Measurements from ENCODE around the gene PSMD8.
"Not testable (repeated sequence)": the region's sequence is repeated elsewhere in the genome, so short reads cannot be mapped to it uniquely, and the experiment has no call there.

The PSMD8 gene

DNA sequence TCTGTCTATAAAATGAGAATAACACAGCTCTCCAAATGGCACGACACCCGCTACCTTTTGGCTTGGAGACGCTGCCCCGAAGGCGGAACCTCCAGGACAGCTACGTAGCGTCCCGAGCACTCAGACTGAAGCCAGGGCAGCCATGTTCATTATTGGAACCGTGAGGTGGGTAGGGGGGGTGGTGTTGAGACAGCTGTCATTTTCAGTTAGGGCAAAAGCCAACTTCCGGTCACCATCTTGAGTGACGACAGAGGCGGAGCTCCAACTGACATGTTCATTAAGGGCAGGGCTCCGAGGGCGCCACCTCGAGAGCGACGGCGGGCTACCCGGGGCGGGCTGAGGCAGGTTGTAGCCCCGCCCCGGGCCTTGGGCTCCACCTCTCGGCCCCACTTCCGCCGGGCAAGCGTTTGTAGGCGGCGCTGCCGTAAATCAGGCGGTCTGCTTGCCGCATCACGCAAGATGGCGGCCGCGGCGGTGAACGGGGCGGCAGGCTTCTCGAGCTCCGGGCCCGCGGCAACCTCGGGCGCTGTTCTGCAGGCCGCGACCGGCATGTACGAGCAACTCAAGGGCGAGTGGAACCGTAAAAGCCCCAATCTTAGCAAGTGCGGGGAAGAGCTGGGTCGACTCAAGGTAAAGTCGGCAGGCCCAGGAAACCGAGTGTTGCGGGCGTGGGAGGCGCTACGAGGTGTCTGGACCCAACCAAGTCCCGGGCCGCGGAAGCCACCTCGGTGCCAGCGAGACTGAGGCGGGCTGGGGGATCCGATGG is at the start of gene PSMD8:
Gene PSMD8, plus strand, starts transcription at position 240 of the 766 bp plus-strand sequence. Its CDS starts 31 bp downstream, at position 271.
- in situ Hi-C loops (cut with MboI; ENCODE audit: low sequenced_read_pairs) = no loop called here

DNA sequence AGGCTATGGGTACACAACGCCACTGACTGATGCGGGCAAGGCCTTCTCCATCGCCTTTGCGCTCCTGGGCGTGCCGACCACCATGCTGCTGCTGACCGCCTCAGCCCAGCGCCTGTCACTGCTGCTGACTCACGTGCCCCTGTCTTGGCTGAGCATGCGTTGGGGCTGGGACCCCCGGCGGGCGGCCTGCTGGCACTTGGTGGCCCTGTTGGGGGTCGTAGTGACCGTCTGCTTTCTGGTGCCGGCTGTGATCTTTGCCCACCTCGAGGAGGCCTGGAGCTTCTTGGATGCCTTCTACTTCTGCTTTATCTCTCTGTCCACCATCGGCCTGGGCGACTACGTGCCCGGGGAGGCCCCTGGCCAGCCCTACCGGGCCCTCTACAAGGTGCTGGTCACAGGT is 47.8 kb upstream of the PSMD8 start:
- in situ Hi-C loops (cut with MboI; ENCODE audit: low sequenced_read_pairs) = no loop called here

GRCh38 chr19:38329651-38330050 is 44.7 kb upstream of the PSMD8 start:
- in situ Hi-C loops (cut with MboI; ENCODE audit: low sequenced_read_pairs) = no loop called here

DNA sequence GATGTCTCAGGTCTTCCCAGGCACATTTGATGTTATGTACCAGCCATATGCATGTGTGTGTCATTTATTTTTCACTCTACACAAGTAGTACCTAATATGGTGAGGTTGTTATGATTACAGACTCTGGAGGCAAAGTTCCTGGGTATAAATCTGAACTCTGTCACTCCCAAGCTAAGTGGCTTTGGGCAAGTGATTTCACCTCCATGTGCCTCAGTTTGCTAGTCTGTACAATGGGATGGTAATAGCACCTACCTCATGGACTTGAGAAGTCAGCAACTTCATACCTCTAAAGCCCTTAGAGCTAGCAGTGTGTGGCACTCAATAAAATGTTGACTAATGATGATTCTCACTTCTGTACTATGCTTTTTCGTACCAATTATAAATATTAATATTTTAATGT is 42.6 kb upstream of the PSMD8 start:
- in situ Hi-C loops (cut with MboI; ENCODE audit: low sequenced_read_pairs) = no loop called here

DNA sequence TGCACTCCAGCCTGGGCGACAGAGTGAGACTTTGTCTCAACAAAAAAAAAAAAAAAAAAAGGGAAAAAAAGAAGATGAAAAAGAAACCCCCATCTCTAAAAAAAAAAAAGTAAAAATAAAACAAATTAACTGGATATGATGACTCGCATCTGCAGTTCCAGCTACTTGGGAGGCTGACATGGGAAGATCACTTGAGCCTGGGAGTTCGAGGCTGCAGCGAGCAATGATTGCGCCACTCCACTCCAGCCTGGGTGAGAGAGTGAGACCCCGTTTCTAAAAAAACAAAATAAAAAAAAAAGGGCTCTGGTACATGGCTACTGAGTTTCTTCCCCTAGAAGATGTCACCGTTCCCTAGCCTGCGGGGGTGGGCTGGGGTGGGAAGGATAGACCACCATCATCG is 41.1 kb upstream of the PSMD8 start:
- in situ Hi-C loops (cut with MboI; ENCODE audit: low sequenced_read_pairs) = no loop called here

DNA sequence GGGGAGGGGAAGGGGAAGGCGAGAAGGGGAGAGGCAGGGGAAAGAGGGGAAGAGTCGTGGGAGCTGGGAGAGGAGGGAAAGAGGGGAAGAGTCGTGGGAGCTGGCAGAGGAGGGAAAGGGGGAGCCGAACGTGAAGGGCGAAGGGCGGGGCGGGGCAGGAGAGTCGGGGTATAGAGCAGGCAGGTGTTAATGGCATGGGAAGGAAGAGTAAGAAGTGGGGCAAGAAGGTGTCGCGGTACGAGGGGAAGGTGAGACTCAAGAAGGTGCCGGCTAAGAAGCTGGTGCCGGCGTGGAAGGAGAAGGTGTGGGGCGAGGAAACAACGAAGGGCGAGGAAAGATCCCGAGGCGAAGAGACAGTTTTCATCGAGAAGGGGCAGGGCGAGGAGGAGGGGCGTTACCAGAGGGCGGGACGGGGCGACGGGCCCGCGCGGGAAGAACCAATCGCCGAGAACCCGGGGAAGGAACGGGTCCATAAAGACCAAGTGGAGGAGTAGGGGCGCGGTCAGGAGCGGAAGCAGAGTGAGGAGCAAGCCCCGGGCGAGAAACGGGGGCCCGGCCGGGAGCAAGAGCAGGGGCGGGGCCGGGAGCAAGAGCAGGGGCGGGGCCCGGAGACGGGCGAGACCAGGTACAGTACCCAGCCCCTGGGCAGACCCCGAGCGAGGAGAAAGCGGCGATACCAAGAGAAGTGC is 38.3 kb upstream of the PSMD8 start:
- in situ Hi-C loops (cut with MboI; ENCODE audit: low sequenced_read_pairs) = no loop called here

GRCh38 chr19:38336638-38337359 is 37.6 kb upstream of the PSMD8 start:
- in situ Hi-C loops (cut with MboI; ENCODE audit: low sequenced_read_pairs) = no loop called here

GRCh38 chr19:38337360-38337653 is 37.1 kb upstream of the PSMD8 start:
- in situ Hi-C loops (cut with MboI; ENCODE audit: low sequenced_read_pairs) = no loop called here

DNA sequence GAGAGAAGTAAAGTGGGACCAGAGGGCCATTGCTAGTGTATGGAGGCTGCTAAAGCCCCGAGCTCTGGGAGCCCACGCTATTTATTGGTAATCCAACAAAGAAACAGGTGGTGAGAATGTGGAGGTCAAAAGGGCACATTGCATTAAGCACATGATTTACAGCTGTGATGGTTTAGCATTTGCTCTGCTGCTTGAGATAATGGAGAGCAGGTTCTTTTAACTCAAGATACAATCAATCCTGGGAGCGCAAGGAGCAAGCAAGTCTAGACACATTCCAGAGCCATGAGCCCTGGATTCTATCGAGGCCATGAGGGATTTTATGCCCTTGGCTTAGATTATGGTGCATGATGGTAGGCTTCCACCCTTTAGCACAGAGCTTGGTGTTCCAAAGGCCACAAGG is 35.4 kb upstream of the PSMD8 start:
- in situ Hi-C loops (cut with MboI; ENCODE audit: low sequenced_read_pairs) = not testable (repeated sequence)

- in situ Hi-C loops (cut with MboI; ENCODE audit: low sequenced_read_pairs) = no loop called here
Observed at GRCh38 chr19:38340927-38341326, 33.4 kb upstream of the PSMD8 start.

DNA sequence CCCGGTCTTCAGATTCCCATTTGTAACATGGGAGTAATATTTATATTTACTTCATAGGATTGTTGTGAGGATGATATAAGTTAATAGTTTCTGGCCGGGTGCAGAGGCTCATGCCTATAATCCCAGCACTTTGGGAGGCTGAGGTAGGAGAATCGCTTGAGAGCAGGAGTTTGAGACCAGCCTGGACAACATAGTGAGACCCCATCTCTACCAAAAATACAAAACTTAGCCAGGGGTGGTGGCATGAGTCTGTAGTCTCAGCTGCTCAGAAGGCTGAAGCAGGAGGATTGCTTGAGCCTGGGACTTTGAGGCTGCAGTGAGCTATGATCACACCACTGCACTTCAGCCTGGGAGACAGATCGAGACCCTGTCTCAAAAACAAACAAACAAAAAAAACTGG is 27.5 kb upstream of the PSMD8 start:
- in situ Hi-C loops (cut with MboI; ENCODE audit: low sequenced_read_pairs) = no loop called here

DNA sequence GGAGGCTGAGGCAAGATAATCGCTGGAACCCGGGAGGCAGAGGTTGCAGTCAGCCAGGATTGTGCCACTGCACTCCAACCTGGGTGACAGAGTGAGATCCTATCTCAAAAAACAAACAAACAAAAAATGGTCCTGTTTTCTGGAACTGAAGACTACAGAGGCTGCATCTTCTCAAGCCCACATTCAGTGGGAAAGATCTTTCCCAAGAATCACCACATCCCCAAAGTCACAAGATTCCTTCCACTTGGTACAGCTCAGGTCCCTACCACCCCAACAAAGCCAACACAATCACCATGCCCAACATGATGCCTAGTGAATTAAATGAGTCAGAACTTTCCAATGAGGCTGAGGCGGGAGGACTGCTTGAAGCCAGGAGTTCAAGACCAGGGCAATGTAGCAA is 23.5 kb upstream of the PSMD8 start:
- in situ Hi-C loops (cut with MboI; ENCODE audit: low sequenced_read_pairs) = no loop called here

DNA sequence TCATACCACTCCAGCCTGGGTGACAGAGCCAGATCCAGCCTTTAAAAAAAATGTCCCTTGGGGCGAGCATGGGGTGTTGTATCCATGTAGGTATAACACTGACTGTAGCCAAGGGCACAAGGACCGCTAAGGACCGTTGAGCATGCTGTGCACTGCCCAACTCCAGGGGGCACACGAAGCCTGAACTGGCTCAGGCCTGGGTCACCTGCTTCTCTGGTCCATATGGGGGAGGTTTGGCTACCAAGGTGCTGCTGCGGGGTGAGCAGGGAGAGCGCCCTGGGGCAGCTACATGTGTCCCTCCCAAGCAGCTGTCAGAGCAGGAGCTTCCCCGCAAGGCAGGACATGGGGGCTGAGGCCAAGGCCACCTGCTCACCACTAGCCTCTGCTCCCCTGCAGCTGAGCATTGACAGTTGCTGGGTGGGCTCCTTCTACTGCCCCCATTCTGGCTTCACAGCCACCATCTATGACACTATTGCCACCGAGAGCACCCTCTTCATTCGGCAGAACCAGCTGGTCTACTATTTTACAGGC is 22.4 kb upstream of the PSMD8 start:
- in situ Hi-C loops (cut with MboI; ENCODE audit: low sequenced_read_pairs) = no loop called here

DNA sequence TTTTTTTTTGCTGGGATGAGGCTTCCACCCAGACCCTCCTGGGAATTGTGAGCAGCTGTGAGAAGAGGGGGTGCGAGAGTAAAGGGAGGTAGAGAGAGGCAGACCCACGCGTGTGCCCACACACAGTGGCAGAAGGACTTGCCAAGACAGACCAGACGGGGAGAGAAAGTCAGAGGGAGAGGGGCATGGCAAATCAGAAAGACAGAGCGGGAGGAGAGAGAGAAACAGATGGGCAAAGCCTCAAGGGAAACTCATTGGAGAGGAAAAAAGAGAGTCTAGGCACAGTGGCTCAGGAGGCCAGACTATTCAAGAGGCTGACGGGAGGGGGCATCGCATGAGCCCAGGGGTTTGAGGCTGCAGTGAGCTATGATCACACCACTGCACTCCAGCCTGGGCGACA is 21.8 kb upstream of the PSMD8 start:
- in situ Hi-C loops (cut with MboI; ENCODE audit: low sequenced_read_pairs) = no loop called here

DNA sequence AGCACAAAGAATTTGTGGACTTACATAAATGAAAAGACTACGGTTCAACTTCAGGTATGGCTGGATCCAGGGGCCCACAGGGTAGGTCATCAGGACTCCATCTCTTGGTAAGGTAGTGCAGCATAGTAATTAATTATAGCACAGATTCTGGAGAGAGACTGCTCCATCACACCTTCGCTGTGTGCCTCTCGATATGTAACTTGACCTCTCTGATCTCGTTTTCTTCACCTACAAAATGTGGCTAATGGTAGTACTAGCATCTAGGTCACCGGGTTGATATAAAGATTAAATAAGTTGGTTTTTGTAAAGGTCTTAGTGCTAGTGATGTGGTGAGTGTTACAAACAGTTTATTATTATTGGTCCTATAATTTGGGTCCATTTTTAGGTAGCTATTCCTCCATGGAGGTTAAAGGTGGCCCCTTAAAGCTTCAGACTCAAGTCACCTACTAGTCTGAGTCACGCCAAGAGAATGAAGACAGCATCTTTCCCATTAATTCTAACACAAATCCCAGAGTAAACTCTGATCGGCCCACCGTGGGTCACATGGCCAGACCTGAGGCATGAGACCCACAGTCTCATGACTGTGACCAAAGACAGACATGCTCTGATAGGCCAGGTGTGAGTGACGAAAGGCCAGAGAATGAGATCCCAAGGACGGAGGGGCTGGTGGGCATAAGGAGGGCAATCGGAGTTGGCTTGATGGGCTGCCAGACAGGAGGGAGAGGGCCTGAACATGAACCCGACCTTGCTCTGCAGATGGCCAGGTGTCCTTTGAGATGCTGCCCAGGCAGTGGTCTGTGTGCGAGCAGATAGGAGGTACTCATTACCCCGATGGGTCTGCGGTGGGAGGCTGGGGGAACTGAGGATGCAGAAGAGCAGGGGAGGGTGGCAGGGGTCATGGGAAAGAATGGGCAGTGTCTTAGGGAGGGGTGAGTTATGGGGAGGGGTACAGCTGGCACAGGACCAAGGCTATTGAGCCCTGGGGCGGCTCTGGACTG is 18.3 kb upstream of the PSMD8 start:
- in situ Hi-C loops (cut with MboI; ENCODE audit: low sequenced_read_pairs) = no loop called here

GRCh38 chr19:38358071-38358470 is 16.3 kb upstream of the PSMD8 start:
- in situ Hi-C loops (cut with MboI; ENCODE audit: low sequenced_read_pairs) = no loop called here

- in situ Hi-C loops (cut with MboI; ENCODE audit: low sequenced_read_pairs) = no loop called here
Observed at GRCh38 chr19:38359242-38360021, 14.9 kb upstream of the PSMD8 start.

DNA sequence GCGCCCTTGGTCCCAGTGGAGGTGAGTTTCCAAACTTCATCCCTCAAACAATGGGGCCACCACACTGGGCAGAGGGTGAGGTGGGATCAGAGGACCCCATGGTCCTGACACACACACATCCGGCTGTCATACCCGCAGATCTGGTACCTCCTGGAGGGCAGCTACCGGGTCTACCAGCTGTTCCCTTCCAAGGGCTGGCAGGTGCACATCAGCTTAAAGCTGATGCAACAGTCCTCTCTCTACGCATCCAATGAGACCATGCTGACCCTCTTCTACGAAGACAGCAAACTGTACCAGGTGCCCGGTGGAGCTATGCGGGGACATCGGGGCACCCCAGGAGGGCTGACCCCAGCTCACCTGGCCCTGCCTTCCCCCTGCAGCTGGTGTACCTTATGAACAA is 14.0 kb upstream of the PSMD8 start:
- in situ Hi-C loops (cut with MboI; ENCODE audit: low sequenced_read_pairs) = no loop called here

DNA sequence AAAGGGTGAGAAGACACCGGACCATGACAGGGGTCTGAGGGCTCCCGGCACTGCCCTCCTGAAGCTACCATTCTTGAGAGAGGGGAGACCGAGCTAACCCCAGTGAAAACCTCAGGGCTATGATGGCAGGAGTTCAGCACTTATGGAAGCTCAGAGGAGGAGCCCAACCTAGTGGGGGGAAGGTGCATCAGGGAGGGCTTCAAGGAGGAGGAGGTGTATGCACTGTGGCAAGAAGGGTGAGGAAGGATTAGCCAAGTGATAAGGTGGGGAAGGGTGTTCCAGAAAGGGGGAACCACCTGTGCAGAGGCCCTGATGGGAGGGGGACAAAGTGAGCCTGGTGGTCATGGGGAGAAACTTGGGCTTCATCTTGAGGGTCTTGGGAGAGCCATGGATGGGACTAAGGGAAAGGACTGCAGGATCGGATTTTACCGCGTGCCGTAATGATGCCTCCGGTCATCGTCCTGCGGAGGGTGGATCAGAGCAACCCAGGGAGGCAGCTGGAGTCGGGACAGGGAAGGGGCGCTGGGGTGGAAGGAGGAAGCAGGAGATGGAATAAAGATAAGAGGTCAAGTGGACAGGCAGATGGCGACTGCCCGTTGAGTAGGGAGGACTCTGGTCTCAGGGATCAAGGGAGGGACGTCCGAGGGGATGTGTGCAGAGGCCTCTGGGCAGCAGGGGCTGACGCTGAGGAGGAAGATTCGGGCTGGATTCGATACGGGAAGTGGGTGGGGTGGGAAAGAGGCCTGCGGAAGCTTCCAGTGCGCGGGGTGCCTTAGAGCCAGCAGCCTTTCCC is 13.3 kb upstream of the PSMD8 start:
- in situ Hi-C loops (cut with MboI; ENCODE audit: low sequenced_read_pairs) = no loop called here
